ENCODE data around the gene SELENOP.

SELENOP gene

DNA sequence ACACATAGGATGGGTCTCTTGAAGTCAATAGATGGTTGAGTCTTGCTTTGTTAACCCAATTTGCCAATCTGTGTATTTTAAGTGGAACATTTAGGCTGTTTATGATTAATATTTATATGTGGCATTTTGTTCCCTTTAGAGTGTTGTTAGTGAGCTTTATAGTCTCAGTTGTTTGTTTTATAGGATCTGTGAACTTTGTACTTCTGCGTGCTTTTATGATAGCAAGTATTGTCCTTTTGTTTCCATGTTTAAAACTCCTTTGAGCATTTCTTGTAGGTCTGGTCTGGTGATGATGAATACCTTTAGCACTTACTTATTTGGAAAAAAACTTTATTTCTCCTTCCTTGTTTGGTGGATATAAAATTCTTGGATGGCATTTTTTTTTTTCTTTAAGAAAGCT is 23.8 kb downstream of the SELENOP start:
- DNase-seq: no peak

DNA sequence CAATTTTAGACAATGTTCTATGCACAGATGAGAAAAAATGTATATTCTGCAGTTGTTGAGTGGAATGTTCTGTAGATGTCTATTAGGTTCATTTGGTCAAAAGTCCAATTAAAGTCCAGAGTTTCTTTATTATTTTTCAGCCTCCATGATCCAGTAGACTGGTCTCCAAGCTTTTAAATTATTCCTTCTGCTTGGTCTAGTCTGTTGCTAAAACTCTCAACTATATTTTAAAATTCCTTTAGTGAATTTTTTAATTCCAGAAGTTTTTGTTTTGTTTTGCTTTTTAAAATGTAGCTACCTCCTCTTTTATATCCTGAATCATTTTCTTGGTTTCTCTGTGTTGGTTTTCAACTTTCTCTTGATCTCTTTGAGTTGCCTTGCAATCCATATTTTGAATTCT is 24.6 kb downstream of the SELENOP start:
- no peak for DNase-seq

DNA sequence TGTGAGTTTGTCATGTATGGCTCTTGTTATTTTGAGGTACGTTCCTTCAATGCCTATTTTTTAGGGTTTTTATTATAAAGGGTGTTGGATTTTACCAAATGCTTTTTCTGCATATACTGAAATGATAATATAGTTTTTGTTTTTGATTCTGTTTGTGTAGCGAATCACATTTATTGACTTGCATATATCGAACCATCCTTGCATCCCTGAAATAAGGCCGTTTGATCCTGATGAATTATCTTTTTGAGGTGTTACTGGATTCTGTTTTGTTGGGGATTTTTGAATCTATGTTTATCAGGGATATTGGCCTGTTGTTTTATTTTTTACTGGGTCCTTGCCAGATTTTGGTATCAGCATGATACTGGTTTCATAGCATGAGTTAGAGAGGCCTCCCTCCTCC is 25.9 kb downstream of the SELENOP start:
- DNase-seq: no peak

DNA sequence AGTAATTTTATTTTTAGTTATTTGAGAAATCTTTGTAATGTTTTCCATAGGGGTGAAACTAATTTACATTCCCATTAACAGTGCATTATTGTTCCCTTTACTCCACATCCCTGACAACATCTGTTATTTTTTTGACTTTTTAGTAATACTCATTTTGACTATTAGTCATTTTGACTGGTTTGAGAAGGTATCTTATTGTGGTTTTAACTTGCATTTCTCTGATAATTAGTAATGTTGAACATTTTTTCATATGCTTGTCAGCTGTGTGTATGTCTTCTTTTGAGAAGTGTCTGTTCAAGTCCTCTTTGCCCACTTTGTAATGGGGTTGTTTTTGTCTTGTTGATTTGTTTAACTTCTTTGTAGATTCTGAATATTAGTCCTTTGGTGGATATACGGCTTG is 27.6 kb downstream of the SELENOP start:
- DNase-seq: no peak

DNA sequence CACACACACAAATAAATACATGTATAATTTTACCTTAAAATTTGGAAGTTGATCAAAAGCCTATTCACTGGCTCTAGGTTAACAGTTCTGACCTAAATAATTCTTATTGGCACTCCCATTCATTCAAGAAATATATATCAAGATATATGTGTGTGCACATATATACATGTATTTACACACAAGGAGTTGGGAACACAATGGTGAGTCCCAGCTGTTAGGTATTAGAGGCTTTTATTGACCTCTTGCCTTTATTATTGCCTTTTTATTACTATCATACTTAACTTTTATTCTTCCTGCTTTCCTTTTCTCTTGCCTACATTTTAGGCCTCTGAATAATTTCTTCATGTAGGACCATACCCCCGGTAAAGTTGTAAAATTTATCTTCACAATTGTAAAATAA is 30.1 kb downstream of the SELENOP start:
- no peak for DNase-seq

DNA sequence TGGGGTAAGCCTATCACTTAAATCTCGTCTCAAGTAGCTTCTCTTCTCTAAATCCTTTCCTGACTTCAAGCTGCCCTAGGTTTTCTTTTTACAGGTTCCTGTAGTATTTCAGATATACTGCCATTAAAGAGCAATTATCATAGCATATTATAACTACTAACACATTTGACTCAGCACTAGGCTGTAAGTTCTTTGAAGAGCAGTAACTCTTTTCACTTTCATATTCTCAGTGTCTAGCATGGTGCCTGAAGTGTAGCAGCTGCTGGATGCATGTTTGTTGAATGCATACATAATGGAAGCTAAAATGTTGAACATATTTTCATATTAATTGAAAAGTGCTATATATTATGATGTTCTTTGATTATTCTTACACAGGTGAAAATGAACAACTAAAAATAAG is 32.6 kb downstream of the SELENOP start:
- no peak for DNase-seq

DNA sequence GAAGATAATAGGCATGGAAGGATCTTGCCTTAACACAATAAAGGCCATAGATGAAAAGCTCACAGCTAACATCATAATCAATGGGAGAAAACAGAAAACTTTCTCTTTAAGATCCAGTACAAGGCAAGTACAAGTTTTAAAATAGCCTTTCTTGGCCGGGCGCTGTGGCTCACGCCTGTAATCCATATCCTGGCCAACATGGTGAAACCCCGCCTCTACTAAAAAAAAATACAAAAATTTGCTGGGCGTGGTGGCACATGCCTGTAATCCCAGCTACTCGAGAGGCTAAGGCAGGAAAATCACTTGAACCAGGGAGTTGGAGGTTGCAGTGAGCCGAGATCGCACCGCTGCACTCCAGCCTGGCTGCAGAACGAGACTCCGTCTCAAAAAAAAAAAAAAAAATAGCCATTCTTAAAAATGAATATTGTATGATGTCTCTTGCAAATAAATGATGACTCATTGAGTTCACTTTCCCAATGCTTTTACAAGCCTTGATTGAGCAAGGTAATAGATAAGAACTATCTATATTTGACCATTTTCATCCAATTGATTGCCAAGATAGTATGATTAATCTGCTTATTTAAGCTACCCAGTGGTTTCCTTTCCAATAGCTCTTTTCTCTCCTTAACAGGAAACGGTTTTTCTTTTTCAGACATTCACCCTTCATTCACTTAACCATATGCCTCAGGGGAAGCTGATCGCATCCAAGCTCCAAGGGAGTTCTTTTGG is 39.3 kb downstream of the SELENOP start:
- no peak for DNase-seq

DNA sequence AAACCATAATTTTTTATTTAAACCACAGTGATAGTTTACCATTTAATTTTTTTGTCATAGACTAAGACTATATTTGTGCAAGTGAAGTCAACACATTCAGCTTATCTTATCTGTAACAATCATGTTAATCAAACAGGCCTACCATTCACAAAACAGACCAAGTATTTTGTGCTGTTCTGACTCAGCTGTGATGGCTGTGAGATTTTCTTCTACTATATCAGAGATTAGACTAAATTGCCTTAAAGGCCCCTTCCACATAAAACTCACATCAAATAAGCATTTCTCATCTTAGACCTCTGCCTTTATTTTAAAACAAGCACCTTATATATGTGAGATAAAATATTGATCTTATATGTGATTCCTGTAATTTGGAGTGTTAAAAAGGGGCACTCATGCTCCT is 41.7 kb downstream of the SELENOP start:
- DNase-seq: no peak

DNA sequence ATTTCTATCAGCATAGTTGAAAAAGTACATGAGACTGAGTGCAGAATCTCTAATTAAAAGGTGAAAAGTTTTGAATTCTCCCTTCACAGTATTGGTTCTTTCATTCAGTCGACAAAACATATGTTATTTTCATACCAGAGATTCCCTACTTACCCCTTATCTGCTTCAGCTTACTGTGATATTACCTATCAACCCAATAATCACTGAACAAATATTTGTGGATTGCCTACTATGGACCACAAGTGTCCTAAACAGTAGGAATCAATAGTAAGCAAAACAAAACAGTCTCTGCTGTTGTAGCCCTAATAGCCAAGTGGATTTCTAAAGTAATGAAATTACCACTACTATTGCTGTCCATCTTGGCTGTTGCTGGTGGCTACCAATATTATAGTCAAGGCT is 43.6 kb downstream of the SELENOP start:
- DNase-seq: no peak

DNA sequence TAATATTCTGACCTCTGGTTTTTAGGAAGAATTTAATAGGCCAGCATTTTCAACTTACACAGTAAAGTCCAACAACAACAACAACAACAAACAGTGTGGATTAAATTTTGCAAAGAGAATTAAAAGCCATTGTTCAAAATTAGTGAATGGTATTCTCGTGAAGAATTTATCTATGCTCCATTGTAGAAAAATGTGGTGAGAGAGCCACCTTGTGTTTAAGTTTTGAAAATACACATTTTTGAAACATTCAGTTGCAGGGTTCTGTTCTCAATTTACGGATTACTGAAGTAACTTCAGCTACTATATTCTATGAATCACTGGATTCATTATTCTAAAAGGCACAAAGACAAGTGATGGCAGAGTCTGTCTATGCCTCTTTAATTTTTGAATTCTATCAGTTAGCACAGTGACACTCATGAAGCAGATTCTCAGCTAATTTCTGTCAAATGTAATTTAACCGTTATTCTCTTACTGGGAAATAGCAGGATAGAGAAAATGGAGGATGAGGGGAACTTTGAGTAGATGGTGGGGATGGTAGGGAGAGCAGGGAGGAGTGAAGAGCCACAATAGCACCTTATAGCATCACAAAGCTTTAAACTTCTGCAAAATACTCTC is 44.1 kb downstream of the SELENOP start:
- peak in 1 of 2 experiments; percentile 34 for DNase-seq

DNA sequence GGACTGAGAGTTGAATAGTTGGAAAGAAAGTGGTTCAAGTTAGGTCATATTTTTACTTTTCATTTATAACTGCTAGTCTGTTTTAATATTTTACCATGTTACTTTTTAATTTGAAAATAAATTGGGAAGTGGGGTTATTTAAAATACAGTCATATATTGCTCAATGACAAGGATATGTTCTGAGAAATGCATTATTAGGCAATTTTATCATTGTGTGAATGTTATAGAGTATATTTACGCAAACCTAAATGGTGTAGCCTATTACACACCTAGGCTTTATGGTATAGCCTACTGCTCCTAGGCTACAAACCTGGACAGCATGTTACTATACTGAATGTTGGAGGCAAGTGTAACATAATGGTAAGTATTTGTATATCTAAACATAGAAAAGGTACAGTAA is 49.9 kb downstream of the SELENOP start:
- DNase-seq: no peak

DNA sequence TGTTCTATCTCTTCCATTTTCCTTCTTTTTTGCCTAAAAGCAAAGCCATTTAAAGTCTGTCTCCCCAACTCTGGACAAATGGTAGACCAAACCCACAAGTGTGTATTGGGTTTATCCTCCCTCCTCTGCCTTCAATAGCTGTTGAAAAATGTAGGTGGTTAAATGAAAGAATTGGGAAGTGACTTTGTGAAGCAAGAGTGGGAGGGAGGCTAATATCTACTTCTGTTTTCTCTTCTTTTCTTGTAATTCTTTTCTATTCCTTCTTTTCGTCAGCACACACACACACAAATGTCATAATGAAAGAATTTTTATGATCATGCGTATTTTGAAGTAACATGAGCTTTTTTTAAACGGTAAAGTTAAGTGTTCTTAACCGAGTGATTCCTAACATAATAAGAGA is 51.3 kb downstream of the SELENOP start:
- no peak for DNase-seq

DNA sequence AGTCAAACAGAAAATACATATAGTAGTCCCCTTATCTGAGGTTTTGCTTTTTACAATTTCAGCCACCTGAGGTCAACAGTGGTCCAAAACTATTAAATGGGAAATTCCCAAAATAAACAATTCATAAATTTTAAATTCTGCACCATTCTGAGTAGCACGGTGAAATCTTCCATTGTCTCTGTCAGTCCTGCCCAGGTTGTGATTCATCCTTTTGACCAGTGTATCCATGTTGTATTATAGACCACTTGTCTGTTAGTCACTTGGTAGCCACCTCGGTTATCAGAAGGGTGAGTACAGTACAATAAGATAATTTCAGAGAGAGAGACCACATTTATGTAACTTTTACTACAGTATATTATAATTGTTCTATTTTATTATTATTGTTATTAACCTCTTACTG is 52.2 kb downstream of the SELENOP start:
- DNase-seq: no peak

DNA sequence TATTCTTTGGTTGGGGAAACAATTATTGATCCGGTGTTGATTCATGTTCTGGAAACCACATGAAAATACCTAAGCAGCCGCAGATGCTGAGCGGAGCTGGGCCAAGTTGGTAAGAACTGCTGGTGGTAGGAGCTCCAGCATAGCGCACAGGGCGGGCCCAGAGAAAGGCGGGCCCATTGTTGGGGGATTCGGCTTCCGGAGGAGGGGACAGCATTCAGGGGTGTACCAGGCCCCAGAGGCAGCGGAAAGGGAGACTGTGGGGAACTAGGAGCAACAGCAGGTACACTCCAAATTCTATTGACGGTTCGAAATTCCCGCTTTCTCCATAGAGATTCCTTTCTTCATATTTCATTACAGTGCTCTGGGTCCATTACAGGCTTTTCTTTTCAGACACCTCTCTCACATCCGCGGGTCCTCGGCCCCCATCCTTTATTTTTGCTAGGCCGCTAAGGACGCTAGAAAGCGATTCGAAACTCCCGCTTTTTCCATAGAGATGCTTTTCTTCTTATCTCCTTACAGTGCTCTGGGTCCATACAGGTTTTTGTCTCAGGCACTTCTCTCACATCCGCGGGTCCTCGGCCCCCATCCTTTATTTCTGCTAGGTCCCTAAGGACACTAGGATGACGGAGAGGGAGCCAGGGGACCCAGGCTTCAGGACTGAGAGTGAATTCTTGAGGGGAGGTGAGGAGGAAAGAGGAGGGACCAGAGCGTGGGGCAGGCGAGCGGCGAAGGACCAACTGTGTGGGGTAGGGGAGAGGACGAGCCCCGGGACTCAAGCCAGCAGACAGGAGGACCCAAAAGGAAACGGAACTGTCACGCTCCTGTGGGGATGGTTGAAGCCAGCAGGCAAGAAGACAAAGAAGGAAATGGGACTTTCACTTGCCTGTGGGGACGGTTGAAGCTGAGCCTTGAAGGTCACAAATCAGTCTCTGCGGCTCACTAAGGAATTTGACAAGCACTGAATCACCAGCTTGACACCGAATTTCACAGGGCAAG is 54.8 kb downstream of the SELENOP start, which contains the start of gene CCDC152:
Gene CCDC152, plus strand, starts transcription at position 213 of the 996 bp plus-strand sequence. CDS start 2,304 bp downstream, outside the sequence.
- DNase-seq: no peak

DNA sequence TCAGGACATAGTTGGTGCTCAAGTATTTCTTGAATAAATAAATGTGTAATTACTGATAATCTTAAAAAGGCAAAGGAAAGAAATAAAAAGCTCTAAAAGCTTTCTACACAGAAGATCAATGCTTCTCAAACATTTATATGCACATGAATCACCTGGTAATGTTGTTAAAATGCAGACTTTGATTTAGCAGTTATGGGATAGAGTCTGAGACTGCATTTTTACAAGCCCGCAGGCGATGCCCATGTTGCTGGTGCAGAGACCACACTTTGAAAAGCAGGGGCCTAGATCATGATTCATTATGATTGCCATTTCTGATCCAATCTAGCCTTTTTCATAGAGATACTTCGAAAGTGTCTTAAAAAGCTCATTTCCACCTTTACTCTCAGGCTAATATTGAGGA is 58.6 kb downstream of the SELENOP start:
- DNase-seq: no peak

DNA sequence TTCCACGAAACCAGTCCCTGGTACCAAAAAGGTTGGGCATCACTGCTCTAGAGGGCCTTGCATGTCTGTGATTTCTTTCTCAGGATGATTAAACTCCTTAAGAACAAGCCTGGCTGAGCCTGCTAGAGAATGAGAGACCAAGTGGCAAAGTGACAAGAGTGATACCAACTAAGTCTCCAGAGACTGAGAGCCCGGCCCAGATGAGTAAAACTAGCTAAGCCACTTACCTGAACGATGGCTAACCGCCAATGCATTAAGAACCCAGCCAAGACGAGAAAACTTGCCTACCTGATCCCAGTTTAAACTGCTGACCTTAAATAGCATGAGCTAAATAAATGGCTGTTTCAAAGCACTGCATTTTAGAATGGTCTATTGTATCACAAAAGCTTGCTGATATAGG is 60.6 kb downstream of the SELENOP start:
- DNase-seq: no peak

DNA sequence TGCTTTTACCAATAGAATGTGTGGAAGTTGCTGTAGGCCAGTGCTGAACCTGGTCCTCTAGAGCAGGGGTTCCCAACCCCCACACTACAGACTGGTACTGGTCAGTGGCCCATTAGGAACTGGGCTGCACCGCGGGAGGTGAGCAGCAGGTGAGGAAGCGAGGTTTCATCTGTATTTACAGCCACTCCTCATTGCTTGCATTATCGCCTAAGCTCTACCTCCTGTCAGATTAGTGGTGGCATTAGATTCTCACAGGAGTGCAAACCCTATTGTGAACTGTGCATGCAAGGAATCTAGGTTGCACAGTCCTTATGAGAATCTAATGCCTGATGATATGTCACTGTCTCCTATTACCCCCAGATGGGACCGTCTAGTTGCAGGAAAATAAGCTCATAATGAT is 61.2 kb downstream of the SELENOP start:
- no peak for DNase-seq

Data from NCI-H1930 (cell line).